ENCODE measurements around the gene NEBL. TPM values are rescaled to one million over a fixed set of nuclear protein-coding genes. Genes with fewer than 3 reads are reported as not detected.

The NEBL gene
- total and polyA plus RNA-seq, 2 experiments from 2014 or later = 2.3 to 11.4 TPM

DNA sequence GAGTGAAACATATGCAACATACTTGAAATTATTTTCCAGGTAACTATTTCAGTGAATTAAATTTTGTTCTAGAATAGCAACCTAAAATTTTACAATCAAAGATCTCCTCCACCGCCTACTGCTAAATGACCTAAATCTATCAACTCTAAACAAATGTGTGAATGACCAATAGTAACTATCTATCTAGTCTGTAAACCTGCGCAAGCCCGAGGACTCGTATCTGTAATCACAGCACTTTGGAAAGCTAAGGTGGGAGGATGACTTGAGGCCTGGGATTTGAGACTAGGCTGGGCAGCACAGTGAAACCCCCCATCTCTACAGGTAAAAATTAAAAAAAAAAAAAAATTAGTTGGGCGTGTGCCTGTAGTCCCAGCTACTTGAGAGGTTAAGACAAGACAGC is 83.0 kb downstream of the NEBL start:
- Histone ChIP-seq H2AFZ (no peak overlapping the region), H3K79me2 (replicated peaks; ENCODE audit: insufficient read depth) (no peaks in the 10 kb centered on the region), H3K27me3 (ENCODE audit: insufficient read depth) (no peaks in the 10 kb centered on the region), H3K27ac (ENCODE audit: low read depth) (no peak overlapping the region), H4K20me1 (replicated peaks; ENCODE audit: insufficient read depth) (no peaks in the 10 kb centered on the region), H3K4me1 (ENCODE audit: insufficient read depth) (no peaks in the 10 kb centered on the region), H3K4me3 (no peak overlapping the region), H3K4me2 (no peak overlapping the region), H3K9me2 (ENCODE audit: insufficient read depth) (no peaks in the 10 kb centered on the region), H3K36me3 (ENCODE audit: insufficient read depth) (no peaks in the 10 kb centered on the region), H3F3A (replicated peaks; ENCODE audit: low read depth) (no peaks in the 10 kb centered on the region)
- no peak overlapping the region for H3K4me3 Mint-ChIP-seq
- no peaks in the 10 kb centered on the region for H3K27me3 Mint-ChIP-seq (ENCODE audit: insufficient read depth, low read depth, poor library complexity)
- H3K27ac Mint-ChIP-seq = no peak overlapping the region
- ATAC-seq = no peak
- H3K9me3 Mint-ChIP-seq = no peaks in the 10 kb centered on the region
- DNase-seq (ENCODE audit: low spot score) = no peak
- TF ChIP-seq NANOG (IDR thresholded peaks at IDR 0.05; ENCODE audit: borderline replicate concordance) (no peak), ZNF114 (CRISPR knock-in tag; IDR thresholded peaks at IDR 0.05) (no peak), CREB1 (CRISPR knock-in tag; IDR thresholded peaks at IDR 0.05; ENCODE audit: low read depth) (no peak), ZNF331 (CRISPR knock-in tag; IDR thresholded peaks at IDR 0.05; ENCODE audit: low read depth) (no peak), JUNB (IDR thresholded peaks at IDR 0.05; ENCODE audit: unreplicated experiment) (no peak)
- TF ChIP-seq, protein P1, sequence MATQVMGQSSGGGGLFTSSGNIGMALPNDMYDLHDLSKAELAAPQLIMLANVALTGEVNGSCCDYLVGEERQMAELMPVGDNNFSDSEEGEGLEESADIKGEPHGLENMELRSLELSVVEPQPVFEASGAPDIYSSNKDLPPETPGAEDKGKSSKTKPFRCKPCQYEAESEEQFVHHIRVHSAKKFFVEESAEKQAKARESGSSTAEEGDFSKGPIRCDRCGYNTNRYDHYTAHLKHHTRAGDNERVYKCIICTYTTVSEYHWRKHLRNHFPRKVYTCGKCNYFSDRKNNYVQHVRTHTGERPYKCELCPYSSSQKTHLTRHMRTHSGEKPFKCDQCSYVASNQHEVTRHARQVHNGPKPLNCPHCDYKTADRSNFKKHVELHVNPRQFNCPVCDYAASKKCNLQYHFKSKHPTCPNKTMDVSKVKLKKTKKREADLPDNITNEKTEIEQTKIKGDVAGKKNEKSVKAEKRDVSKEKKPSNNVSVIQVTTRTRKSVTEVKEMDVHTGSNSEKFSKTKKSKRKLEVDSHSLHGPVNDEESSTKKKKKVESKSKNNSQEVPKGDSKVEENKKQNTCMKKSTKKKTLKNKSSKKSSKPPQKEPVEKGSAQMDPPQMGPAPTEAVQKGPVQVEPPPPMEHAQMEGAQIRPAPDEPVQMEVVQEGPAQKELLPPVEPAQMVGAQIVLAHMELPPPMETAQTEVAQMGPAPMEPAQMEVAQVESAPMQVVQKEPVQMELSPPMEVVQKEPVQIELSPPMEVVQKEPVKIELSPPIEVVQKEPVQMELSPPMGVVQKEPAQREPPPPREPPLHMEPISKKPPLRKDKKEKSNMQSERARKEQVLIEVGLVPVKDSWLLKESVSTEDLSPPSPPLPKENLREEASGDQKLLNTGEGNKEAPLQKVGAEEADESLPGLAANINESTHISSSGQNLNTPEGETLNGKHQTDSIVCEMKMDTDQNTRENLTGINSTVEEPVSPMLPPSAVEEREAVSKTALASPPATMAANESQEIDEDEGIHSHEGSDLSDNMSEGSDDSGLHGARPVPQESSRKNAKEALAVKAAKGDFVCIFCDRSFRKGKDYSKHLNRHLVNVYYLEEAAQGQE (IDR thresholded peaks at IDR 0.05; ENCODE audit: unreplicated experiment) = no peak
- TF ChIP-seq, protein P2, sequence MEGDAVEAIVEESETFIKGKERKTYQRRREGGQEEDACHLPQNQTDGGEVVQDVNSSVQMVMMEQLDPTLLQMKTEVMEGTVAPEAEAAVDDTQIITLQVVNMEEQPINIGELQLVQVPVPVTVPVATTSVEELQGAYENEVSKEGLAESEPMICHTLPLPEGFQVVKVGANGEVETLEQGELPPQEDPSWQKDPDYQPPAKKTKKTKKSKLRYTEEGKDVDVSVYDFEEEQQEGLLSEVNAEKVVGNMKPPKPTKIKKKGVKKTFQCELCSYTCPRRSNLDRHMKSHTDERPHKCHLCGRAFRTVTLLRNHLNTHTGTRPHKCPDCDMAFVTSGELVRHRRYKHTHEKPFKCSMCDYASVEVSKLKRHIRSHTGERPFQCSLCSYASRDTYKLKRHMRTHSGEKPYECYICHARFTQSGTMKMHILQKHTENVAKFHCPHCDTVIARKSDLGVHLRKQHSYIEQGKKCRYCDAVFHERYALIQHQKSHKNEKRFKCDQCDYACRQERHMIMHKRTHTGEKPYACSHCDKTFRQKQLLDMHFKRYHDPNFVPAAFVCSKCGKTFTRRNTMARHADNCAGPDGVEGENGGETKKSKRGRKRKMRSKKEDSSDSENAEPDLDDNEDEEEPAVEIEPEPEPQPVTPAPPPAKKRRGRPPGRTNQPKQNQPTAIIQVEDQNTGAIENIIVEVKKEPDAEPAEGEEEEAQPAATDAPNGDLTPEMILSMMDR (conservative IDR thresholded peaks at IDR 0.05; ENCODE audit: low read depth in 2 of 2) = no peak
- H3K36me3 Mint-ChIP-seq (ENCODE audit: low read depth) = no peaks in the 10 kb centered on the region
- no peaks in the 10 kb centered on the region for H3K4me1 Mint-ChIP-seq

DNA sequence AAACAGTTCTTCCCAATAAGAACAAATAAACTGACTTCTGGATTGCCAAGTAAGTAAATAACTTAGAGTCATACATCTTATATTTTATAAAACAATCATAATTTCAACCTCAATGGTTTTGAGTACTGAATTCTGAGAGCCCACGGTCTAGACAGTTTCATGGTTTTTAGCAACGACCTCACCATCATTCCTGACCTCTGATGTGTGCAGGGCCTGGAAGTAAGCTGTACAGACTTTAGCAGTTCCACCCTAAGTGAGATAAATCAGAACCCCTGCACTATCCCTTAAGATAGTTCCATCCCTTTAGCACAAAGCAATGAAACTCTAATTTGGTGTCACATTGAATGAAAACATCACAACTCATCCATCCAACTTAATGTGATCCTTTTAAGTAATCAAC is 86.0 kb downstream of the NEBL start:
- H3K4me3 ChIP-seq = no peak overlapping the region
- no peak for DNase-seq (ENCODE audit: low spot score)
- no peaks in the 10 kb centered on the region for H4K20me1 ChIP-seq (replicated peaks; ENCODE audit: insufficient read depth)
- no peak overlapping the region for H2AFZ ChIP-seq
- no peaks in the 10 kb centered on the region for H3K36me3 ChIP-seq (ENCODE audit: insufficient read depth)
- H3K27ac Mint-ChIP-seq = no peak overlapping the region
- no peaks in the 10 kb centered on the region for H3K27me3 Mint-ChIP-seq (ENCODE audit: insufficient read depth, low read depth, poor library complexity)
- no peaks in the 10 kb centered on the region for H3K9me2 ChIP-seq (ENCODE audit: insufficient read depth)
- no peak overlapping the region for H3K4me2 ChIP-seq
- H3K4me1 Mint-ChIP-seq = no peaks in the 10 kb centered on the region
- no peaks in the 10 kb centered on the region for H3K79me2 ChIP-seq (replicated peaks; ENCODE audit: insufficient read depth)
- no peaks in the 10 kb centered on the region for H3K9me3 Mint-ChIP-seq
- ATAC-seq = no peak
- no peak overlapping the region for H3K4me3 Mint-ChIP-seq
- no peaks in the 10 kb centered on the region for H3K27me3 ChIP-seq (ENCODE audit: insufficient read depth)
- H3K27ac ChIP-seq (ENCODE audit: low read depth) = no peak overlapping the region
- H3K4me1 ChIP-seq (ENCODE audit: insufficient read depth) = no peaks in the 10 kb centered on the region
- no peaks in the 10 kb centered on the region for H3K36me3 Mint-ChIP-seq (ENCODE audit: low read depth)
- no peaks in the 10 kb centered on the region for H3F3A ChIP-seq (replicated peaks; ENCODE audit: low read depth)
- TF ChIP-seq EZH2phosphoT487 (IDR thresholded peaks at IDR 0.05; ENCODE audit: unreplicated experiment) (no peak), ZNF331 (CRISPR knock-in tag; IDR thresholded peaks at IDR 0.05; ENCODE audit: low read depth) (no peak)
- TF ChIP-seq, protein P3, sequence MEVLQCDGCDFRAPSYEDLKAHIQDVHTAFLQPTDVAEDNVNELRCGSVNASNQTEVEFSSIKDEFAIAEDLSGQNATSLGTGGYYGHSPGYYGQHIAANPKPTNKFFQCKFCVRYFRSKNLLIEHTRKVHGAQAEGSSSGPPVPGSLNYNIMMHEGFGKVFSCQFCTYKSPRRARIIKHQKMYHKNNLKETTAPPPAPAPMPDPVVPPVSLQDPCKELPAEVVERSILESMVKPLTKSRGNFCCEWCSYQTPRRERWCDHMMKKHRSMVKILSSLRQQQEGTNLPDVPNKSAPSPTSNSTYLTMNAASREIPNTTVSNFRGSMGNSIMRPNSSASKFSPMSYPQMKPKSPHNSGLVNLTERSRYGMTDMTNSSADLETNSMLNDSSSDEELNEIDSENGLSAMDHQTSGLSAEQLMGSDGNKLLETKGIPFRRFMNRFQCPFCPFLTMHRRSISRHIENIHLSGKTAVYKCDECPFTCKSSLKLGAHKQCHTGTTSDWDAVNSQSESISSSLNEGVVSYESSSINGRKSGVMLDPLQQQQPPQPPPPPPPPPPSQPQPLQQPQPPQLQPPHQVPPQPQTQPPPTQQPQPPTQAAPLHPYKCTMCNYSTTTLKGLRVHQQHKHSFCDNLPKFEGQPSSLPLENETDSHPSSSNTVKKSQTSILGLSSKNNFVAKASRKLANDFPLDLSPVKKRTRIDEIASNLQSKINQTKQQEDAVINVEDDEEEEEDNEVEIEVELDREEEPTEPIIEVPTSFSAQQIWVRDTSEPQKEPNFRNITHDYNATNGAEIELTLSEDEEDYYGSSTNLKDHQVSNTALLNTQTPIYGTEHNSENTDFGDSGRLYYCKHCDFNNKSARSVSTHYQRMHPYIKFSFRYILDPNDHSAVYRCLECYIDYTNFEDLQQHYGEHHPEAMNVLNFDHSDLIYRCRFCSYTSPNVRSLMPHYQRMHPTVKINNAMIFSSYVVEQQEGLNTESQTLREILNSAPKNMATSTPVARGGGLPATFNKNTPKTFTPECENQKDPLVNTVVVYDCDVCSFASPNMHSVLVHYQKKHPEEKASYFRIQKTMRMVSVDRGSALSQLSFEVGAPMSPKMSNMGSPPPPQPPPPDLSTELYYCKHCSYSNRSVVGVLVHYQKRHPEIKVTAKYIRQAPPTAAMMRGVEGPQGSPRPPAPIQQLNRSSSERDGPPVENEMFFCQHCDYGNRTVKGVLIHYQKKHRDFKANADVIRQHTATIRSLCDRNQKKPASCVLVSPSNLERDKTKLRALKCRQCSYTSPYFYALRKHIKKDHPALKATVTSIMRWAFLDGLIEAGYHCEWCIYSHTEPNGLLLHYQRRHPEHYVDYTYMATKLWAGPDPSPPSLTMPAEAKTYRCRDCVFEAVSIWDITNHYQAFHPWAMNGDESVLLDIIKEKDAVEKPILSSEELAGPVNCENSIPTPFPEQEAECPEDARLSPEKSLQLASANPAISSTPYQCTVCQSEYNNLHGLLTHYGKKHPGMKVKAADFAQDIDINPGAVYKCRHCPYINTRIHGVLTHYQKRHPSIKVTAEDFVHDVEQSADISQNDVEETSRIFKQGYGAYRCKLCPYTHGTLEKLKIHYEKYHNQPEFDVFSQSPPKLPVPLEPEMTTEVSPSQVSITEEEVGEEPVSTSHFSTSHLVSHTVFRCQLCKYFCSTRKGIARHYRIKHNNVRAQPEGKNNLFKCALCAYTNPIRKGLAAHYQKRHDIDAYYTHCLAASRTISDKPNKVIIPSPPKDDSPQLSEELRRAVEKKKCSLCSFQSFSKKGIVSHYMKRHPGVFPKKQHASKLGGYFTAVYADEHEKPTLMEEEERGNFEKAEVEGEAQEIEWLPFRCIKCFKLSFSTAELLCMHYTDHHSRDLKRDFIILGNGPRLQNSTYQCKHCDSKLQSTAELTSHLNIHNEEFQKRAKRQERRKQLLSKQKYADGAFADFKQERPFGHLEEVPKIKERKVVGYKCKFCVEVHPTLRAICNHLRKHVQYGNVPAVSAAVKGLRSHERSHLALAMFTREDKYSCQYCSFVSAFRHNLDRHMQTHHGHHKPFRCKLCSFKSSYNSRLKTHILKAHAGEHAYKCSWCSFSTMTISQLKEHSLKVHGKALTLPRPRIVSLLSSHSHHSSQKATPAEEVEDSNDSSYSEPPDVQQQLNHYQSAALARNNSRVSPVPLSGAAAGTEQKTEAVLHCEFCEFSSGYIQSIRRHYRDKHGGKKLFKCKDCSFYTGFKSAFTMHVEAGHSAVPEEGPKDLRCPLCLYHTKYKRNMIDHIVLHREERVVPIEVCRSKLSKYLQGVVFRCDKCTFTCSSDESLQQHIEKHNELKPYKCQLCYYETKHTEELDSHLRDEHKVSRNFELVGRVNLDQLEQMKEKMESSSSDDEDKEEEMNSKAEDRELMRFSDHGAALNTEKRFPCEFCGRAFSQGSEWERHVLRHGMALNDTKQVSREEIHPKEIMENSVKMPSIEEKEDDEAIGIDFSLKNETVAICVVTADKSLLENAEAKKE (CRISPR knock-in tag; IDR thresholded peaks at IDR 0.05) = no peak

Measured in GM23338 (cell line).